HFFc6 (cell line): ENCODE data around the gene BSCL2. TPM values are rescaled to one million over a fixed set of nuclear protein-coding genes. Genes with fewer than 3 reads are reported as not detected.
"Not testable (repeated sequence)": the region's sequence is repeated elsewhere in the genome, so short reads cannot be mapped to it uniquely, and the experiment has no call there.

Source experiments
- DNase-seq: peaks from one replicate; pipeline ENCODE4 v3.0.0-alpha.2; 2018
- H3K27ac Mint-ChIP-seq: 2 replicates; pipeline ENCODE4 v1.8.0; 2020; ENCODE audit warnings: mild to moderate bottlenecking, mixed read lengths
- H3K27me3 Mint-ChIP-seq: 2 replicates; pipeline ENCODE4 v1.8.0; 2021; ENCODE audit warnings: mild to moderate bottlenecking, moderate library complexity, mixed read lengths; ENCODE audit not compliant: insufficient read depth
- H3K36me3 Mint-ChIP-seq: 2 replicates; pipeline ENCODE4 v1.8.0; 2021; ENCODE audit warnings: low read depth, mixed read lengths
- H3K4me1 Mint-ChIP-seq: 2 replicates; pipeline ENCODE4 v1.8.0; 2020; ENCODE audit warnings: low read depth, mixed read lengths
- H3K4me3 Mint-ChIP-seq: 2 replicates; pipeline ENCODE4 v1.8.0; 2020; ENCODE audit warnings: mild to moderate bottlenecking, moderate library complexity, mixed read lengths
- H3K9me3 Mint-ChIP-seq: 2 replicates; pipeline ENCODE4 v1.8.0; 2020; ENCODE audit warnings: mild to moderate bottlenecking, mixed read lengths
- total RNA-seq, 6 experiments: library from RNA; stranded (reverse); fragmentation: NEBNext Ultra II Directional; extraction: Animal tissue kit (Norgen Biotek cat#: 25700); gene quantifications; 2 replicates in 1 of 6; 3 replicates in 5 of 6; pipeline ENCODE4 v1.2.3, GENCODE V29; 2021
- TF ChIP-seq, protein P1 (sequence below): fragments of 200-600 bp; sonication (generic); IDR thresholded peaks from 2 replicates; pipeline ENCODE4 v1.5.0; 2021; ENCODE audit warnings: antibody characterized with exemption, mild to moderate bottlenecking

Gene BSCL2
- total RNA-seq, 6 experiments from 2014 or later, result 50.7 to 67.4 (median 56.8) TPM

DNA sequence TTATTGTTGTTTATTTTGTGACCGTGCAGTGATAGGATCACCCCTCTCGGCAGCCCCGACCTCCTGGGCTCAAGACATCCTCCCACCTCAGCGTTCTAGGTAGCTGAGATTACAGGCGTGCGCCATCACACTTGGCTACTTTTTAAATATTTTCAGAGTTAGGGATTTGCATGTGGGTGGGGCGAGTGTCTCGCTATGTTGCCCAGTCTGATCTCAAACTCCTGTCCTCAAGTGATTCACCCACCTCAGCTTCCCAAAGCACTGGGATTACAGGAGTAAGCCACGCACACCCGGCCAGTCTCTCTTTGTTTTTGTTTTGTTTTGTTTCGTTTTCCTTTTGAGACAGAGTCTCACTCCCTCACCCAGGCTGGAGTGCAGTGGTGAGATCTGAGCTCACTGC lies 52.9 kb downstream of the BSCL2 start:
- Mint-ChIP-seq H3K27ac (no peak overlapping the region; the same call in 1 of the 2 replicates), H3K36me3 (no peaks in the 10 kb centered on the region; the same call in 1 of the 2 replicates), H3K27me3 (0 out of 2 replicates have a peak, but pooled peaks cover 2% of the 10 kb centered on the region), H3K4me3 (peak overlapping the region; percentile 7; the same call in 1 of the 2 replicates), H3K9me3 (no peaks in the 10 kb centered on the region), H3K4me1 (peaks cover 18% of the 10 kb centered on the region)
- TF ChIP-seq, protein P1, sequence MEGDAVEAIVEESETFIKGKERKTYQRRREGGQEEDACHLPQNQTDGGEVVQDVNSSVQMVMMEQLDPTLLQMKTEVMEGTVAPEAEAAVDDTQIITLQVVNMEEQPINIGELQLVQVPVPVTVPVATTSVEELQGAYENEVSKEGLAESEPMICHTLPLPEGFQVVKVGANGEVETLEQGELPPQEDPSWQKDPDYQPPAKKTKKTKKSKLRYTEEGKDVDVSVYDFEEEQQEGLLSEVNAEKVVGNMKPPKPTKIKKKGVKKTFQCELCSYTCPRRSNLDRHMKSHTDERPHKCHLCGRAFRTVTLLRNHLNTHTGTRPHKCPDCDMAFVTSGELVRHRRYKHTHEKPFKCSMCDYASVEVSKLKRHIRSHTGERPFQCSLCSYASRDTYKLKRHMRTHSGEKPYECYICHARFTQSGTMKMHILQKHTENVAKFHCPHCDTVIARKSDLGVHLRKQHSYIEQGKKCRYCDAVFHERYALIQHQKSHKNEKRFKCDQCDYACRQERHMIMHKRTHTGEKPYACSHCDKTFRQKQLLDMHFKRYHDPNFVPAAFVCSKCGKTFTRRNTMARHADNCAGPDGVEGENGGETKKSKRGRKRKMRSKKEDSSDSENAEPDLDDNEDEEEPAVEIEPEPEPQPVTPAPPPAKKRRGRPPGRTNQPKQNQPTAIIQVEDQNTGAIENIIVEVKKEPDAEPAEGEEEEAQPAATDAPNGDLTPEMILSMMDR, result no peak
- DNase-seq, result no peak

DNA sequence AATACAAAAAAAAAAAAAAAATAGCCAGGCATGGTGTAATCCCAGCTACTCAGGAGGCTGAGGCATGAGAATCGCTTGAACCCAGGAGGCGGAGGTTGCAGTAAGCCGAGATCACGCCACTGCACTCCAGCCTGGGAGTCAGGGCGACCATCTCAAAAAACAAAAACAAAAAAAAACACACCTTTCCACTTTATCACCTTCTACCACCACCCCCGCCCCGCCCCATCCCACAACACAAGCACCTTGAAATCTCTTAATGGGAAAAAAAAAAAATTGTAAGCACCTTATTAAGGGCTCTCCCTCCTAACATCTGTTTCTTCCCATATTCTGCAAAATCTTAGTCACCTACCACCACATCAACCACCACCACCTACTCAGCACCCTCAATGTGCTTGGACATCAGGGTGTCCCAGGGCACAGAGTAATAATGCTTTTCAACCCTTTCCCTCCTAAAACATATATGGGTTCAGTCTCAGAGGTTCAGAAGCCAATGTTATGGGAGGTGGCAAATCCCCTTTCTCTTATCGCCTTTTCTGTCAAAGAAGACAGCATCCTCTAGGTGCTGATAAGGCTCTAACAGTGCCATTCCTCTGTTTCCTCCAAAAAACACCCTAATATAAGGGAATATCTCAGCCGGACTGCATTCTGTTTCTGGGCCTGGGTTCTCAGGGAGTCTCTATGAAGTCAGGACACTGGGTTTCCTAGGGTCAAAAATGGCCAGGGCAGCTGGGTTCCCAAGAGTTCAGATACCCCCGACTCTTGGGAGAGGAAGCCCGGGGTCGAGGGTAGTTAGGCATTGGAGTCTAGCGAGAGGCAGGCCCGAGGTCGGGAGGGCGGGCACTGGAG lies 54.8 kb downstream of the BSCL2 start:
- Mint-ChIP-seq H3K27me3 (0 out of 2 replicates have a peak, but pooled peaks cover 2% of the 10 kb centered on the region), H3K4me3 (peak overlapping the region; percentile 95), H3K4me1 (peaks cover 18% of the 10 kb centered on the region), H3K9me3 (no peaks in the 10 kb centered on the region), H3K36me3 (no peaks in the 10 kb centered on the region; the same call in 1 of the 2 replicates), H3K27ac (peak overlapping the region; percentile 89)
- TF ChIP-seq, protein P1, result no peak
- no peak for DNase-seq

DNA sequence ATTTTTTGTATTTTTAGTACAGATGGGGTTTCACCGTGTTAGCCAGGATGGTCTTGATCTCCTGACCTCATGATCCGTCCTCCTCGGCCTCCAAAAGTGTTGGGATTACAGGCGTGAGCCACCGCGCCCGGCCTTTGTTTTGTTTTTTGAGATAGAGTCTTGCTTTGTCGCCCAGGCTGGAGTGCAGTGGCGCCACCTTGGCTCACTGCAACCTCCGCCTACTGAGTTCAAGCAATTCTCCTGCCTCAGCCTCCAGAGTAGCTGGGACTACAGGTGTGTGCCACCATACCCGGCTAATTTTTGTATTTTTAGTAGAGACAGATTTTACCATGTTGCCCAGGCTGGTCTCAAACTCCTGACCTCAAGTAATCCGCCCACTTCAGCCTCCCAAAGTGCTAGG lies 56.9 kb downstream of the BSCL2 start:
- not testable (repeated sequence) for H3K27ac Mint-ChIP-seq, H3K36me3 Mint-ChIP-seq, H3K27me3 Mint-ChIP-seq, H3K9me3 Mint-ChIP-seq, DNase-seq, H3K4me3 Mint-ChIP-seq
- peaks cover 24% of the 10 kb centered on the region for H3K4me1 Mint-ChIP-seq

DNA sequence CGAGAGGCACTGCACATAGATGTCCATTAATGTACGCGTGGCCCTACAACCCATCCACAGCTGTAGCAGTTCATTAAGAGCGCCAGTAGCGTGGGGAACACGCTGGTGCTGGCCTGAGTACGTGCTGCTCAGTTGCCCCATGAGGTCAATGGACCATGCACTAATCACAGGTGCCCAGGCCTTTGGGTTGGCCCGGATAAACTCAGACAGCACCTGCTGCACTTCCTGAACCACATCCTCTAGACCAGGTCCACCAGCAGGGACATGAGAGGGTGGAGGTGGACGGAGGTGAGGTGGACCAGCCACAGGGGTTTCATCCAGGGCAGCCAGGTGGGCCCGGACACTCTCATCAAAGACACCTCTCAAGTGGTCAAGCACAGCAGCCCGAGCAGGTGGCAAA lies 57.7 kb downstream of the BSCL2 start:
- Mint-ChIP-seq H3K4me3 (no peak overlapping the region), H3K9me3 (no peaks in the 10 kb centered on the region), H3K27me3 (peaks cover 2% of the 10 kb centered on the region; the same call in 1 of the 2 replicates), H3K4me1 (peaks cover 31% of the 10 kb centered on the region), H3K27ac (no peak overlapping the region), H3K36me3 (peaks cover 9% of the 10 kb centered on the region)
- TF ChIP-seq, protein P1, result no peak
- no peak for DNase-seq

DNA sequence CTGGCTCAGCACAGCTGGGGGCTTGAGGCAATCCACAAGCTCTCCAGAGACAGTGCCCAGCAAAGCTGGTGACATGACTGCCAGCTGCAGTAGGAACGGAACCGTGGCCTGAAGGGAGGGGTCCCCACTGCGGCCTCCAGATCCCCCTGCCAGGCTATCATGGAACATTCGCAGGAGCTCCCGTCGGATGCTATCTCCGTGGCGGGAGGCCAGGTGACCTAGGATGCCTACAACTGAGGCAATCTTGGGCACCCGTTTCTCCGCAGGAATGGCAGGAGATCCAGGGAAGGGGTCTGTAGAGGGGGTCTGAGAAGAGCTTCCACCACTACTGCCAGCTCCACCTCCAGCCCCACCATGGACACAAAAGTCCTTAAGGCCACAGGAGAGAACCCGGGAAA lies 58.3 kb downstream of the BSCL2 start:
- DNase-seq, result no peak
- TF ChIP-seq, protein P1, result no peak
- H3K27me3 Mint-ChIP-seq, result peaks cover 2% of the 10 kb centered on the region; the same call in 1 of the 2 replicates
- no peaks in the 10 kb centered on the region for H3K9me3 Mint-ChIP-seq
- peaks cover 31% of the 10 kb centered on the region for H3K4me1 Mint-ChIP-seq
- peaks cover 9% of the 10 kb centered on the region for H3K36me3 Mint-ChIP-seq
- H3K27ac Mint-ChIP-seq, result no peak overlapping the region
- H3K4me3 Mint-ChIP-seq, result no peak overlapping the region
